Left forelimb (tissue), 1 donor: ENCODE results near the gene KIF6.

Experiments
- DNase-seq: peaks from one replicate; pipeline ENCODE4 v3.0.0-alpha.2; 2018; ENCODE audit warnings: low spot score

Gene KIF6

GRCh38 chr6:39417440-39417839 lies 307.8 kb downstream of the KIF6 start:
- no peak for DNase-seq

- DNase-seq, result no peak
Measured at GRCh38 chr6:39416728-39417127, 308.5 kb downstream of the KIF6 start.

DNA sequence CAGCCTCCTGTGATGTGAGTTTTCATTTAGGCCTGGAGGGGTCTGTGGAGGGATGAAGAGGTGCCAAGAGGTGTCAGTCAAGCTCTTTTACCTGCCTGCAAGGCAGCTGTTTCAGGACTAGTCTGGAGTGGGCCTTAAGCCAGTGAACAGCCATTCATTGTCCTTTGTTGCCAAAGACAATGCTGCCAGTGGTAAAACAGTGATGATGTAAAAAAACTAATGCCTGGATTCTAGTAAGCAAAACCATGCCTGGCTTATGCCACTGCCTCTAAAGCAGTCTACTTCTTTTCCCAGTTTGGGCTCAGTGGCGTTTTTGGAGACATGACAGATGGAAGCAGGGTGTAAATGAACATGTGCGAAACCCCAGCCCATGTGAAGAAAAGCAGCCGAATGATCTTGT lies 309.2 kb downstream of the KIF6 start:
- DNase-seq, result no peak

DNA sequence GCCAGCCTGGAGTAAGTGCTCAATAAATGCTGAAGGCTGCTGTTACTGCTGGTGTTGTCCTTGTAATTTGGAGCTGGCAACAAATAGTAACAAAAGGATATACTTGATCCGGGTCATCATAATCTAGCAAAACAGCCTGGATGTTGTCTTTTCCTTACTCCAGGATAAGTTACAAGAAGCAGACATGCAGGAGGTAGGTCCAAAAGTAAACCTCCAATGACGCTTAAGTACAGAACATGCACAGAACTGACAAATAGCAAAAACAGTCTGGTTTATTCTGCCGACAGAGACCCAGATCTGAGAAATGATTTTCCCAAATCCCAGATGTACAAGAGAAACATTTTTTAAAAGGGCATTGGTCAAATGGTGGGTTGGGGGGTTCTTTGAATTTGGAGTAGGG lies 309.7 kb downstream of the KIF6 start:
- no peak for DNase-seq

DNA sequence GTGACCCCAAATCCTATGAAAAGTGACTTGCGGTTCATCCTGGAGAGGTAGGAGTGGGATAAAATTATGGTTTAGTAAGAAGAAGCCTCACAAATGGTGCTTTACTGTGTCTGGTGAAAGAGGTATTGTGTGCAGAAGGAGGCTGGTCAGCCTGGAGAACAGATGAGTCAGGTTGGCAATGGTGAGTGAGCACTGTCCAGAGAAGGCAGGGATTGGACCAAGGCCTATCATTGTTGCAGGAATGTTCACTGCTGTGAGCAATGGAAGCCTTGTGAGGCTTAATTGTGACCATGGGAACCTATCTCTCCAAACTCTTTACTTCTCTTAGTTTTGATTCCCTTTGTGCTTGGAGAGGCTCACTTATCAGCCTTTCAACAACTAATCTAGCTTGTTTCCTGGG lies 313.7 kb downstream of the KIF6 start:
- no peak for DNase-seq

GRCh38 chr6:39411001-39411400 lies 314.2 kb downstream of the KIF6 start:
- no peak for DNase-seq

- no peak for DNase-seq
Measured at GRCh38 chr6:39409889-39410288, 315.3 kb downstream of the KIF6 start.

DNA sequence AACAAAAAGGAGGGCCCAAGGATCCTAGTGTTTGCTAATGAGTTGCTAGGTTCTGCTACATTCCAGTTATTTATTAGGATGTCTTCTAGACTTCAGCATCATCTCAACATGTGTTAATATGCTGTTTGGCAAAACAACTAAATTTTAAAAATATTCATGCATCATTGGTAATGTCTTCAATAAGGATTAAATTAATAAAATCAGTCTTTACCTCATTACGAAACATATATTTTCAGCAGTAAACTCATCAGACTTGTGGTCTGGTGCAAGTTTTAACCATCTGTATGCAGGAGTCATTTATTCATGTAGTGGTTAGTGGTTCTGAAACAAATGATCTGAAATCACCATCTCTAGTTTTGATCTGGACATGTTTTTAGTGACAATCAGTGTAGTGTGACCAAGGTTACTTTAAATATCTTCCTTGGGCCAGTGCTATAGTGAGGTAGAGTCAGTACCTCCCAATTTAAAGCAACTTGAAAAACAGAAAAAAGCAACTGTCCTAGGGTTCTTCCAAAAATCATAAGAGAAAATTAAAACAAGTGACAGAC lies 317.7 kb downstream of the KIF6 start:
- DNase-seq, result no peak

DNA sequence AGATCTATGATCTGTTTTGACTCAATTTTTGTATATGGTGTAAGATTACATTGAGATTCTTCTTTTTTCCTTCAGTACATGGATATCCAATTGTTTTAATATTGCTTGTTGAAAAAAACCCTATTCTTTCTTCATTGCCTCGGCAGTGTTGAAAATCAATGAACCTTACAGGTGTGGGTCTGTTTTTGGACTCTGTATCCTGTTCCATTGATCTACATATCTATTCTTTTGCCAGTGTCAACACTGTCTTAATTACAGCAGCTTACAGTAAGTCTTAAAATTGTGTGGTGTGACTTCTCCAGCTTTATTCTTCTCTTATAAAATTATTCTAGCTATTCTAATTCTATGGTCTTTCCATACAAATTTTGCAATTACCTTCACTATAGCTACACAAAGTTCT lies 320.9 kb downstream of the KIF6 start:
- DNase-seq, result no peak

- no peak for DNase-seq
Measured at GRCh38 chr6:39403304-39403703, 321.9 kb downstream of the KIF6 start.

- DNase-seq, result no peak
Measured at GRCh38 chr6:39402239-39402751, 322.9 kb downstream of the KIF6 start.

GRCh38 chr6:39401376-39401775 lies 323.8 kb downstream of the KIF6 start:
- DNase-seq, result no peak

- no peak for DNase-seq
Measured at GRCh38 chr6:39400026-39400425, 325.2 kb downstream of the KIF6 start.

GRCh38 chr6:39396854-39397253 lies 328.4 kb downstream of the KIF6 start:
- DNase-seq, result no peak

- no peak for DNase-seq
Measured at GRCh38 chr6:39393075-39393474, 332.1 kb downstream of the KIF6 start.

GRCh38 chr6:39391182-39391581 lies 334.0 kb downstream of the KIF6 start:
- DNase-seq, result no peak

DNA sequence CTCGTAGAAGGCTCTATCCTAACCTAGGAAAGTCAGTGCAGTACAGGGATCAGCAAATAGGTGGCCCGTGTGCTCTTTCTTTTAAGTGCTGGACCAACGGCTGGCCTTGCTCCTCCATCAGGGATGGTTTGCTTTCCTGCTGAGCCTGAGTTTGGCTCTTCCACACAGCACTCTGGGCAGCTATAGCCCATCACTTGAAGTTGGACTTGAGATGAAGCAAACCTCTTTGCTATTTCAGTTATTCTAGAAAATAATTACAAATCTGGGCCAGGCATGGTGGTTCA lies 335.8 kb downstream of the KIF6 start:
- no peak for DNase-seq

DNA sequence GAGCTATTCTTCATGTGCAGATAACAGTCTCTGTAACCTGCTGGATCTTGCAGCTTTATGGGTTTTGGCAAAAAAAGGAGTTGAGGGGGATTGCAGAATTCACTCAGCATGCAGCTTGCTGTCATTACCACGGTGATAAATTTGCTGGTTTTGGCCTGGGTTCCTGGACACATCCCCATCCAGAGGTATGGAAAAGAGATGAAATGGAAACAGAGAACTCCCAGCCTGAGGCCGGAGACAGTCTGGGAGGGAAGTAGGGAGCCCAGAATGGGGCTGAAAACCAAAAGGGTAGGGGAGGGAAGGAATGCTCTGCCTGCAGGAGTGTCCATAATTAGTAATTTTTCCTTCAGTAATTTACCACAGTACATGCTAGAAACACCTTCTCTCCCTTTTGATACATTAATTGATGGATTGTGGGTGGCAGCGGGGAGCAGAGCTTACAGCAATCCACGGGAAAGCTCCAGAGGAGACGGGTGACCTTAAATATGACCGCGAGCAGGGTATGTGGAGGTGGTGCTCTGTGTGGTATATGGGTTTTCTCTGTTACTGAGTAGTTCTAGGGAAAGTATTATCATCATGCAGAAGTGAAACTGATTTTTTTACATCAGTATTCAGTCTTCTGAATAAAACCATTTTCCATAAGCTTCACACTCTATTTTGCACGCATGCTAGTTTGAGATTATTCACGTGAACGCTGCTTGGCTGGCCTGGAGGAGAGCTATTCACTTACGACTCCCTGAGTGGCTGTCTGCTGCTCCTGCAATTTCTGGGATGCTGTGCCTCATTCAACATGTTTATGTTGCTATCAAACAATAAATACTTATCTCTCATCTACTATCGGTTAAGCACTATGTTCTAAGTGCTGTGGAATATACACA lies 336.4 kb downstream of the KIF6 start:
- DNase-seq, result no peak

DNA sequence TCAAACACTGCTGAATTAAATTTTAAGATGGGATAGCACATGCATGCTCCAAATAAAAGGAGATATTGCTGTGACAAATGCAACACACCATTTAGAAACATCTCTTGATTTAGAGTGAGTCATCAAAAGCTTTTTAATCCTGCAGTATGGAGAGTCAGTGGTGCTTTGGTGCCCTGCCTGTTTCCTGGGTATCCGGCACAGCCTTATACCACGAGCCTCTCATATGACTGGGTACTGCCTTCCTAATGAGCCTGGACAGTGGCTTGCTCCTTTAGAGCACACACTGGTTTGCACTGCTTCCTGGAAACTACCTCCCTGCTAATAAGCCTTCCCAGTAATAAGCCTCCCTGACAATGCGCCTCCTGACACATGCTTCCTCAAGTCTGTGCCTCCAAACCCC lies 337.4 kb downstream of the KIF6 start:
- no peak for DNase-seq

DNA sequence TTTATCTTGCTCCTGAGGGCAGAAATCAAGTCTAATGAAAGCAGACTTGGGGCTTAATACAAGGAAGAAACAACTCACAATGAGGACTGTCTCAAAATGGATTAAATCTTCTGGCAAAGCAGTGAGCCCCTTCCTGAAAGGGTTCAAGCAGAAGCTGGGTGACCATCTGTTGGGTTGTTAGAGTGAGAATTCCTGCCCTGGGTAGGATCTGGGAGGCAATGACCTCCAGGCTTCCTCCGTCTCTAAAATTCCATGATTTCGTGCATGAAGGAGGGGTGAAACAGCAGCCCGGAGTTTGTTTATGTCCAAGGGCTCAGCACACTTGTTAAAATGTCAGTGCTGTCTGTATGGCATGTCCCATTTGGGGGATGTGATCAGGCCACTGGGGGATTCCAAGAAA lies 338.7 kb downstream of the KIF6 start:
- no peak for DNase-seq

- DNase-seq, result no peak
Measured at GRCh38 chr6:39381550-39382140, 343.6 kb downstream of the KIF6 start.

DNA sequence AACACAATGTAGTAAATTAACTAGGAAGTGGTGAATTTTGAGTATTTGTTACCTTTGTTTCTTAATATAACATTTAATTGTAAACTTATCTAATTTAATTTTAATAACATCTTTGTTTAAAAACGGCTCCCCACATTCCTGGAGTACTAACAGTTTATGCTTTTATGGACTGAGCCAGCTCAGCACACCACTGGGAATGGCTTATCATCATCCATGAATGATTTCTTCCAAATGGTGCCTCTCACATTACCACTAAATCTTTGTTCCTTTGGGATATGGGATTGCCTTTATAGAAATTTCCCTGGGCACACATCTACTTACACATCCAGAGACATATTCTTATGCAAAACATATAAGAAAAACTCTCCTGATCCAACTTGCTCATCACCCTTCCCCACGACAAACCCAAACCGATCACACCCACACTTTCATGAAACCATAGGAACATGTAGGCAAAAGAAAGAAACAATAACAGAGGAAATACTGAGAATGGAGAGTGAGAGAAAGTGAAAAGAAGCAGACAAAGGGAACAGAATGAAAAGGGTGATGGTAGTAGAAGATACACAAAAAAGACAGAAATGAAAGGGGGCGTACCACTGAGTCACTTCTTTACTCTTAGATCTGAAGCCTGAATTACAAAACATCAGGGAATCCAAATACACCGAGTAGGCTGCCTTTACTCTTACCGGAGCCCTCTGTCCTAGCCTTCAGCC lies 344.2 kb downstream of the KIF6 start:
- DNase-seq, result no peak

DNA sequence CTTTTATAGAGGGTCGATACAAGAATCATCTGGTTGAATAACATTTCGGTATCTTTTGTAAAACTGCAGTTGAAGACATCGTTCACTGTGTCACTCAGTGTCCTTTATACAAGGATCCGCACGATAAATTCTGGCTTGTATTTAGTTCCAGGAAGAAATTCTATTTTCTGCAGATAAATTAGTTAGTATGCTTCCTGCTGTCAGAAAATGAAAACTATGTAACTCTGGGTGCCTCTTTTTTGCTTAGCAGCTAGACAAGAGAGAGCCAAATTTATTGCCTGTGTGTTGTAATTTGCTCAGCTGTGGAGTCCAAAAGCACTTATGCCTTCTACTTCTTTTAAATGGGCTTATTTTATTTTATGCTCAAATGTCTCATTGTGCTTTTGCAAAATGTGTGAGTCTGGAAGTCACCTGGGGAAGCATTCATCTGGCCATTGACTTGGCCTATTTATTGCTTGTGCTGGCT lies 346.2 kb downstream of the KIF6 start:
- DNase-seq, result no peak
